SK-N-SH (cell line): Measurements from ENCODE around the gene MBNL2.

ENCODE experiments used
- EP300 ChIP-seq, 2 experiments: IDR thresholded peaks; 2 replicates each; pipeline versions ENCODE4 v1.4.0 to v1.6.1; 2012; ENCODE audit warnings: borderline replicate concordance in 1 of 2, low read depth in 1 of 2, low read length in 1 of 2
- EZH2phosphoT487 ChIP-seq: fragments of 200-600 bp; sonication (generic); IDR thresholded peaks from 2 replicates; pipeline ENCODE4 v1.6.1; 2017; ENCODE audit warnings: low read depth, mixed run types, mild to moderate bottlenecking, antibody characterized with exemption, moderate library complexity, borderline replicate concordance
- FOXM1 ChIP-seq: IDR thresholded peaks from 2 replicates; pipeline ENCODE4 v1.4.0; 2012; ENCODE audit warnings: low read depth, mild to moderate bottlenecking
- JUND ChIP-seq: IDR thresholded peaks from 2 replicates; pipeline ENCODE4 v1.4.0; 2012
- MAX ChIP-seq: IDR thresholded peaks from 2 replicates; pipeline ENCODE4 v1.4.0; 2012; ENCODE audit warnings: low read depth
- MXI1 ChIP-seq: IDR thresholded peaks from 2 replicates; pipeline ENCODE4 v1.6.1; 2012; ENCODE audit warnings: mild to moderate bottlenecking, low read depth, low read length, improper control_type of control experiment
- NRF1 ChIP-seq: IDR thresholded peaks from 2 replicates; pipeline ENCODE4 v1.6.1; 2012; ENCODE audit warnings: low read depth, mild to moderate bottlenecking, low read length
- POLR2AphosphoS5 ChIP-seq: IDR thresholded peaks from 2 replicates; pipeline ENCODE4 v1.6.1; 2012; ENCODE audit warnings: low read depth, low read length
- REST ChIP-seq: IDR thresholded peaks from 2 replicates; pipeline ENCODE4 v1.6.1; 2012; ENCODE audit warnings: mild to moderate bottlenecking, low read depth, low read length, moderate library complexity
- RFX5 ChIP-seq: IDR thresholded peaks from 2 replicates; pipeline ENCODE4 v1.6.1; 2012; ENCODE audit warnings: mild to moderate bottlenecking, improper control_type of control experiment, low read length
- TAF1 ChIP-seq: IDR thresholded peaks from 2 replicates; pipeline ENCODE4 v1.6.1; 2012; ENCODE audit warnings: low read depth, mild to moderate bottlenecking, low read length, moderate library complexity, borderline replicate concordance
- YY1 ChIP-seq: IDR thresholded peaks from 2 replicates; pipeline ENCODE4 v1.4.0; 2012; ENCODE audit warnings: low read depth, mild to moderate bottlenecking
- TF ChIP-seq, protein P1 (sequence below): fragments of 200-600 bp; sonication (generic); IDR thresholded peaks from 2 replicates; pipeline ENCODE4 v1.6.1; 2017; ENCODE audit warnings: antibody characterized with exemption, mild to moderate bottlenecking, moderate library complexity
- TF ChIP-seq, protein P2 (sequence below): IDR thresholded peaks from 2 replicates; pipeline ENCODE4; 2012

GRCh38 chr13:97380696-97381095 is 158.6 kb downstream of the MBNL2 start:
- TF ChIP-seq TAF1 (no peak), EZH2phosphoT487 (no peak), MAX (no peak), RFX5 (no peak), REST (no peak), POLR2AphosphoS5 (no peak), FOXM1 (no peak), NRF1 (no peak), EP300 (IDR thresholded peaks at IDR 0.05; ENCODE audit: borderline replicate concordance in 1 of 2, low read depth in 1 of 2, low read length in 1 of 2) (no peak), YY1 (no peak), JUND (no peak), MXI1 (no peak)
- TF ChIP-seq, protein P1, sequence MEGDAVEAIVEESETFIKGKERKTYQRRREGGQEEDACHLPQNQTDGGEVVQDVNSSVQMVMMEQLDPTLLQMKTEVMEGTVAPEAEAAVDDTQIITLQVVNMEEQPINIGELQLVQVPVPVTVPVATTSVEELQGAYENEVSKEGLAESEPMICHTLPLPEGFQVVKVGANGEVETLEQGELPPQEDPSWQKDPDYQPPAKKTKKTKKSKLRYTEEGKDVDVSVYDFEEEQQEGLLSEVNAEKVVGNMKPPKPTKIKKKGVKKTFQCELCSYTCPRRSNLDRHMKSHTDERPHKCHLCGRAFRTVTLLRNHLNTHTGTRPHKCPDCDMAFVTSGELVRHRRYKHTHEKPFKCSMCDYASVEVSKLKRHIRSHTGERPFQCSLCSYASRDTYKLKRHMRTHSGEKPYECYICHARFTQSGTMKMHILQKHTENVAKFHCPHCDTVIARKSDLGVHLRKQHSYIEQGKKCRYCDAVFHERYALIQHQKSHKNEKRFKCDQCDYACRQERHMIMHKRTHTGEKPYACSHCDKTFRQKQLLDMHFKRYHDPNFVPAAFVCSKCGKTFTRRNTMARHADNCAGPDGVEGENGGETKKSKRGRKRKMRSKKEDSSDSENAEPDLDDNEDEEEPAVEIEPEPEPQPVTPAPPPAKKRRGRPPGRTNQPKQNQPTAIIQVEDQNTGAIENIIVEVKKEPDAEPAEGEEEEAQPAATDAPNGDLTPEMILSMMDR, result no peak
- TF ChIP-seq, protein P2, sequence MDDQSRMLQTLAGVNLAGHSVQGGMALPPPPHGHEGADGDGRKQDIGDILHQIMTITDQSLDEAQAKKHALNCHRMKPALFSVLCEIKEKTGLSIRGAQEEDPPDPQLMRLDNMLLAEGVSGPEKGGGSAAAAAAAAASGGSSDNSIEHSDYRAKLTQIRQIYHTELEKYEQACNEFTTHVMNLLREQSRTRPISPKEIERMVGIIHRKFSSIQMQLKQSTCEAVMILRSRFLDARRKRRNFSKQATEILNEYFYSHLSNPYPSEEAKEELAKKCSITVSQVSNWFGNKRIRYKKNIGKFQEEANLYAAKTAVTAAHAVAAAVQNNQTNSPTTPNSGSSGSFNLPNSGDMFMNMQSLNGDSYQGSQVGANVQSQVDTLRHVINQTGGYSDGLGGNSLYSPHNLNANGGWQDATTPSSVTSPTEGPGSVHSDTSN, result no peak
